ENCODE data around the gene JCAD. TPM values are rescaled to one million over a fixed set of nuclear protein-coding genes. Genes with fewer than 3 reads are reported as not detected.

Gene JCAD
- total RNA-seq, 2 donors from 2014 or later = 1.8 to 23.5 TPM

GRCh38 chr10:29992914-29993313, 66.5 kb downstream of the JCAD start:
- no peaks in the 10 kb centered on the region for H3K9me3 ChIP-seq
- no peak for TF ChIP-seq CTCF (IDR thresholded peaks at IDR 0.05)
- H3K4me3 ChIP-seq = no peak overlapping the region
- no peak overlapping the region for H3K9ac ChIP-seq (ENCODE audit: low read depth in 2 of 2, low read length in 2 of 2)
- intact Hi-C loops (cut with DNase I) = no loop called here
- H3K27ac ChIP-seq = no peak overlapping the region
- no peaks in the 10 kb centered on the region for H3K4me1 ChIP-seq
- H3K36me3 ChIP-seq = no peaks in the 10 kb centered on the region
- H3K27me3 ChIP-seq = no peaks in the 10 kb centered on the region
- DNase-seq = no peak

GRCh38 chr10:29991382-29991781, 68.0 kb downstream of the JCAD start:
- no peak overlapping the region for H3K4me3 ChIP-seq
- H3K27ac ChIP-seq = no peak overlapping the region
- no peaks in the 10 kb centered on the region for H3K9me3 ChIP-seq
- H3K36me3 ChIP-seq = no peaks in the 10 kb centered on the region
- DNase-seq = no peak
- H3K4me1 ChIP-seq = no peaks in the 10 kb centered on the region
- H3K27me3 ChIP-seq = no peaks in the 10 kb centered on the region
- intact Hi-C loops (cut with DNase I) = no loop called here
- no peak overlapping the region for H3K9ac ChIP-seq (ENCODE audit: low read depth in 2 of 2, low read length in 2 of 2)
- no peak for TF ChIP-seq CTCF (IDR thresholded peaks at IDR 0.05)

GRCh38 chr10:29987471-29987870, 71.9 kb downstream of the JCAD start:
- H3K4me1 ChIP-seq = no peaks in the 10 kb centered on the region
- TF ChIP-seq CTCF (IDR thresholded peaks at IDR 0.05) = no peak
- no peak for DNase-seq
- H3K4me3 ChIP-seq = no peak overlapping the region
- H3K36me3 ChIP-seq = no peaks in the 10 kb centered on the region
- no peak overlapping the region for H3K9ac ChIP-seq (ENCODE audit: low read depth in 2 of 2, low read length in 2 of 2)
- no peak overlapping the region for H3K27ac ChIP-seq
- intact Hi-C loops (cut with DNase I) = no loop called here
- no peaks in the 10 kb centered on the region for H3K9me3 ChIP-seq
- no peaks in the 10 kb centered on the region for H3K27me3 ChIP-seq

- DNase-seq = no peak
- Histone ChIP-seq H3K4me3 (no peak overlapping the region), H3K9me3 (no peaks in the 10 kb centered on the region), H3K36me3 (no peaks in the 10 kb centered on the region), H3K27ac (no peak overlapping the region), H3K27me3 (no peaks in the 10 kb centered on the region), H3K4me1 (no peaks in the 10 kb centered on the region), H3K9ac (ENCODE audit: low read depth in 2 of 2, low read length in 2 of 2) (no peak overlapping the region)
- TF ChIP-seq CTCF (IDR thresholded peaks at IDR 0.05) = no peak
- intact Hi-C loops (cut with DNase I) = no loop called here
Measured at GRCh38 chr10:29982997-29983648, 76.3 kb downstream of the JCAD start.

GRCh38 chr10:29981510-29981909, 77.9 kb downstream of the JCAD start:
- H3K4me3 ChIP-seq = no peak overlapping the region
- DNase-seq = no peak
- no peak overlapping the region for H3K27ac ChIP-seq
- H3K9me3 ChIP-seq = no peaks in the 10 kb centered on the region
- no peak overlapping the region for H3K9ac ChIP-seq (ENCODE audit: low read depth in 2 of 2, low read length in 2 of 2)
- no peaks in the 10 kb centered on the region for H3K36me3 ChIP-seq
- TF ChIP-seq CTCF (IDR thresholded peaks at IDR 0.05) = no peak
- no peaks in the 10 kb centered on the region for H3K27me3 ChIP-seq
- intact Hi-C loops (cut with DNase I) = no loop called here
- H3K4me1 ChIP-seq = no peaks in the 10 kb centered on the region

Measured in colonic mucosa (tissue), 4 donors.